Activated CD4-positive, alpha-beta T cell treated with anti-CD3 and anti-CD28 coated beads, Interleukin-2, amount 10 ng/mL, durations not matched to agents 24 days and 14 days (primary cell): ENCODE results near the gene AGPAT3. TPM values are rescaled to one million over a fixed set of nuclear protein-coding genes. Genes with fewer than 3 reads are reported as not detected.

Experiments used
- DNase-seq: peaks from one replicate; pipeline ENCODE4 v3.0.0; 2022
- H3K27ac Mint-ChIP-seq: one replicate; pipeline ENCODE4 v1.8.0; 2022; ENCODE audit warnings: mild to moderate bottlenecking, mixed read lengths
- H3K27me3 Mint-ChIP-seq: one replicate; pipeline ENCODE4 v1.8.0; 2022; ENCODE audit warnings: mixed read lengths
- H3K36me3 Mint-ChIP-seq: one replicate; pipeline ENCODE4 v1.8.0; 2022; ENCODE audit warnings: low read depth, mild to moderate bottlenecking, mixed read lengths
- H3K4me1 Mint-ChIP-seq: one replicate; pipeline ENCODE4 v1.8.0; 2021; ENCODE audit warnings: mixed read lengths
- H3K4me3 Mint-ChIP-seq: one replicate; pipeline ENCODE4 v1.8.0; 2022; ENCODE audit warnings: mild to moderate bottlenecking, moderate library complexity, mixed read lengths
- H3K9me3 Mint-ChIP-seq: one replicate; pipeline ENCODE4 v1.8.0; 2021; ENCODE audit warnings: mixed read lengths
- intact Hi-C: fragments of 100-400 bp; cut with micrococcal nuclease; formaldehyde crosslinking; loops from one replicate; pipeline ENCODE4 v1.15.1; 2023
- total RNA-seq: library from RNA; stranded (reverse); gene quantifications from 2 replicates; pipeline ENCODE4 v1.2.3, GENCODE V29; 2022

The AGPAT3 gene
- total RNA-seq, 1 donor from 2014 or later = 127 TPM

DNA sequence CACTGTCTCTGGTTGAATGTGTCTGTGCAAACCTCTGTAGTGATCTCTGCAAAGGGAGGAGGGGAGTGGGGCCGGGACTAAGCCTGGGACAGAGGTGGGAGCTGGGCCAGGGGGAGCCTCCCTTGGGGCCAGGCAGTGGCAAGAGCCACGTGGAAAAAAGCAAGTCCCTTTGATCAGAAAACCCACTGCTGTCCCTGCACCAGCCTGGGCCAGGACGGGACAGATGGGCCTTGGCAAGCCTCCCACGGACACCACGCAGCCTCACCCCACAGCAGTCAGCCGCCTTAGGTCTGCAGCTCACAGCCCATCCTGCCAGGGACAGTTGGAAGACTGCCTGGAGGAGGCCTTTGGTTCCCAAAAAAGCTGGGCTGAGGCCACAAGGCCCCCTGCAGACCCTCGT is 135.3 kb downstream of the AGPAT3 start:
- no peaks in the 10 kb centered on the region for H3K9me3 Mint-ChIP-seq
- no peak for DNase-seq

DNA sequence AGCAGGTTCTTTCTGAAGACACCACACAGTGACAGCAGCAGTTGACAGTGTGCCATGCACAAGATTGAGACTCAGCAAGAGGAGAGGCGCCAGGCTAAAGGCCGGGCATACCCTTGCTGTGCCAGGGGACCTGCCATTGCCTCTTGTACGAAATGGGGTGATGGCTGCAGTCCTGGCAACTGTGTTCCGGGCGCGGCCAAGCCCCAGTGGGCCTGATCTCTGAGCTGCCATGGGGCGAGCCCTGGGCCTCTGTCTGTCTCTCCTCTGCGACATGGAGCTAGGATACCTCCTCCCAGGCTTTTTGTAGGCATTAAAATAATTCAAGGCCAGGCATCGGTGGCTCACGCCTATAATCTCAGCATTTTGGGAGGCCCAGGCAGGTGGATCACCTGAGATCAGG is 137.5 kb downstream of the AGPAT3 start:
- Mint-ChIP-seq H3K27ac (no peak overlapping the region), H3K27me3 (peaks cover 9% of the 10 kb centered on the region), H3K9me3 (no peaks in the 10 kb centered on the region), H3K4me3 (no peak overlapping the region), H3K4me1 (no peaks in the 10 kb centered on the region), H3K36me3 (no peaks in the 10 kb centered on the region)
- DNase-seq = no peak
- intact Hi-C loops = no loop called here

More for the DNA sequence above, 135.3 kb downstream of the AGPAT3 start:
- intact Hi-C loops = no loop called here
- Mint-ChIP-seq H3K27ac (no peak overlapping the region), H3K27me3 (peaks cover 12% of the 10 kb centered on the region), H3K4me1 (no peaks in the 10 kb centered on the region), H3K36me3 (no peaks in the 10 kb centered on the region), H3K4me3 (no peak overlapping the region)

DNA sequence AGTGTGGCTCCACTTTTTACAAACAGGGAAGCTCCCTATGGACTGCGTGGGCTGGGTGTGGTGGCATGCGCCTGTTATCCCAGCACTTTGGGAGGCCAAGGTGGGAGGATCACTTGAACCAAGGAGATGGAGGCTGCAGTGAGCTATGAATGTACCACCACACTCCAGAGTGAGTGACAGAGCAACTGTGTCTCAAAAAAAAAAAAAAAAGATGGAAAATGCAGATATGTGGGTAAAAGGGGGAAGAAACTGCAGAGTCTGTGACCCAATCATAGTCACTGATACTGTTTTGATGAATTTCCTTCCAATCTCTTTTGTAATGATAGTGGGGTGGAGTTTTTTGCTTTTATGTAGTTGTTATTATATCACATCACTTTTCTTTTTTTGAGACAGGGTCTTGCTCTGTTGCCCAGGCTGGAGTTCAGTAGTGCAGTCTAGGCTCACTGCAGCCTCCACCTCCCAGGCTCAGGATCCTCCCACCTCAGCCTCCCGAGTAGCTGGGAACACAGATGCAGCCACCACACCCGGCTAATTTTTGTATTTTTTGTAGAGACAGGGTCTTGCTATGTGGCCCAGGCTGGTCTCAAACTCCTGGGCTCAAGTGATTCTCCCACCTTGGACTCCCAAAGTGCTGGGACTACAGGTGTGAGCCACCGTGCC is 138.4 kb downstream of the AGPAT3 start:
- H3K27me3 Mint-ChIP-seq = peaks cover 6% of the 10 kb centered on the region
- no peak for DNase-seq
- intact Hi-C loops = no loop called here

DNA sequence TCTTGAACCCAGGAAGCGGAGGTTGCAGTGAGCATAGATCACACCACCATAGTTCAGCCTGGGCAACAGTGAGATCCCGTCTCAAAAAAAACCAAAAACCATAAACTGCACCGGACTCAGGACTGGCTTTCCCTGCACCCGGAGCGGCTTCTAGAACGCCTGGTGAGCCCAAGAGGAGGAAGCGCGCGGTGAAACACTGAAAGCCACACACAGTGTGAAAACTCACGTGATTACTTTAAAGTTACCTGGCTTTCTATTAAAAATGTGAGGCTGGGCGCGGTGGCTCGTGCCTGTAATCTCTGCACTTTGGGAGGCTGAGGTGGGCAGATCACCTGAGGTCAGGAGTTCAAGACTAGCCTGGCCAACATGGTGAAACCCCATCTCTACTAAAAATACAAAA is 140.0 kb downstream of the AGPAT3 start:
- Mint-ChIP-seq H3K36me3 (no peaks in the 10 kb centered on the region), H3K4me1 (peaks cover 3% of the 10 kb centered on the region), H3K27me3 (peaks cover 3% of the 10 kb centered on the region), H3K27ac (no peak overlapping the region), H3K9me3 (no peaks in the 10 kb centered on the region), H3K4me3 (no peak overlapping the region)
- no peak for DNase-seq
- intact Hi-C loops = no loop called here

More for the DNA sequence above, 138.4 kb downstream of the AGPAT3 start:
- no peaks in the 10 kb centered on the region for H3K4me1 Mint-ChIP-seq
- H3K9me3 Mint-ChIP-seq = no peaks in the 10 kb centered on the region
- H3K27ac Mint-ChIP-seq = no peak overlapping the region
- H3K4me3 Mint-ChIP-seq = no peak overlapping the region
- no peaks in the 10 kb centered on the region for H3K36me3 Mint-ChIP-seq

DNA sequence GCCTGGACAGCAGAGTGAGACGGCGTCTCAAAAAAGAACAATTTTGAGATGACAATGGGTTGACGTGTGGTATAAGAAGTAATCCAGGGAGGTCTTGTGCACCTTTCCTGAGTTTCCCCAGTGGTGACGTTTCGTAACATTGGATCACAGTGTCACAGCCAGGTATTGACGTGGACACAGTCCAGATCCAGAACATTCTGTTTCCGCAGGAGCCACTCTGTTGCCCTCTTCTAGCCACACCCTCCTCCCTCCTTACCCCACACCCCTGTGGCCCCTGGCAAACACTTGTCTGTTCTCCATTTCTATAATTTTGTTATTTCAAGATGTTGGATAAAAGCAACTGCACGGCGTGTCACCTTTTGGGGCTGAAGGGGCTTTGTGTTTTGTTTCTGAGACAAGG is 140.6 kb downstream of the AGPAT3 start:
- Mint-ChIP-seq H3K27me3 (peaks cover 3% of the 10 kb centered on the region), H3K9me3 (no peaks in the 10 kb centered on the region), H3K4me3 (no peak overlapping the region), H3K36me3 (no peaks in the 10 kb centered on the region), H3K4me1 (peaks cover 8% of the 10 kb centered on the region), H3K27ac (no peak overlapping the region)
- DNase-seq = no peak
- intact Hi-C loops = no loop called here

DNA sequence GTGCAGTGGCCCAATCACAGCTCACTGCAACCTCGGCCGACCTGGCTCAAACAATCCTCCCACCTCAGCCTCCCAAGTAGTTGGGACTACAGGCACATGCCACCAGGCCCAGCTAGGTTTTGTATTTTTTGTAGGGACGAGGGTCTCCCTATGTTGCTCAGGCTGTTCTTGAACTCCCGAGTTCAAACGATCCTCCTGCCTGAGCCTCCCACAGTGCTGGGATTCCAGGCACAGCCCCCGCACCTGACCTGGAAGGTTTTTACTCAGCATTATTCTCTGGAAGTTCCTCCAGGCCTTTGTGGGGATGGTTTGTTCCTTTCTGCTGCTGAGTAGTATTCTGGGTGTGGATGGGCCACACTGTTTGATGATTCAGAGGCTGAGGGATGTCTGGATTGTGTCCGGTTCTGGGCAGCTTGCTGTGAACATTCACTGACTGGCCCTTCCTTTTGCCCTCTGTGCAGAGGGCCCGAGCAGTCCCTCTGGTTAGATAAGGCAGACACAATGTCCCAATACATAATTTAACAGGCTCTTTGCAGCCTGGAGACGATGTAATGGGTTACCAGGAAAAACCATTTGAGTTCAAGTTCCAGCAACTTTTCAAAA is 141.1 kb downstream of the AGPAT3 start:
- Mint-ChIP-seq H3K27ac (no peak overlapping the region), H3K36me3 (no peaks in the 10 kb centered on the region), H3K4me1 (peaks cover 11% of the 10 kb centered on the region), H3K9me3 (no peaks in the 10 kb centered on the region), H3K27me3 (peaks cover 3% of the 10 kb centered on the region), H3K4me3 (no peak overlapping the region)
- intact Hi-C loops = no loop called here
- DNase-seq = no peak

DNA sequence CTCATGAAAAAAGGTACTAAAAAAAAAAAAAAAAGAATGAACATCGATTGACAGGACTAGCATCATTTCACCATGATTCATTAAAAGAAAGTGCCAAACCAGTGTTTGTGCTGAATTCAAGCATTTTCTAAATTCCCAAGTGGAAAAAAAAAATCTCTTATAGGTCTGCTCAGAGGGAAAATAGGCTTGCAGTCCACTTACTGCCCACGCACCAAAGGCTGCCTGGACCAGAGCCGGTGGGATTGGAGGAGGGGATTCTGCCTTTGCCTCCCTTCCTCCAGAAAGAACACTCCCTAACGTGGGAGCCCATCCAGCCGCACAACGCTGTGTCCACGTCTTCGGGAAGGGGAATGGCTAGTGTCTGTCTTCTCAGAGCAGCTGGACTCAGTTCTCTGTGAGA is 141.6 kb downstream of the AGPAT3 start:
- Mint-ChIP-seq H3K4me3 (no peak overlapping the region), H3K36me3 (no peaks in the 10 kb centered on the region), H3K27ac (no peak overlapping the region)

DNA sequence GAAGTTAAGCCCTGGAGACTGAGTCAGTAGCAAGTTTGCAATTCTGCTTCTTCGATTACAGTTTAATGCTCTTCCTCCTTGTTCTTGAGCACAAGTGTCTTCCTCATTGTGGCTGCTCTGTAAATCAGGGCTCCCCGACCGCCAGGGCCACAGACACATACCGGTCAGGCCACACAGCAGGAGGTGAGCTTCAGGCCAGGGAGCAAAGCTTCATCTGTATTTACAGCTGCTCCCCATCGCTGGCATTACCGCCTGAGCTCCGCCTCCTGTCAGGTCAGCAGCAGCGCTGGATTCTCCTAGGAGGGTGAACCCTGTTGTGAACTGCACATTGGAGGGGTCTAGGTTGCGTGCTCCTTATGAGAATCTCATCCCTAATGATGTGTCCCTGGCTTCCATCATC is 145.4 kb downstream of the AGPAT3 start:
- H3K27me3 Mint-ChIP-seq = peaks cover 3% of the 10 kb centered on the region
- peaks cover 34% of the 10 kb centered on the region for H3K4me1 Mint-ChIP-seq
- no peak for DNase-seq
- H3K4me3 Mint-ChIP-seq = no peak overlapping the region
- intact Hi-C loops = loop anchor here (5.0 kb wide), 2 partner anchors 287 to 1118 kb away; partner anchors contain the start of gene NDUFV3
- H3K36me3 Mint-ChIP-seq = peaks cover 13% of the 10 kb centered on the region
- no peak overlapping the region for H3K27ac Mint-ChIP-seq
- H3K9me3 Mint-ChIP-seq = no peaks in the 10 kb centered on the region

More for the DNA sequence above, 141.6 kb downstream of the AGPAT3 start:
- Mint-ChIP-seq H3K27me3 (peaks cover 3% of the 10 kb centered on the region), H3K9me3 (no peaks in the 10 kb centered on the region), H3K4me1 (peaks cover 13% of the 10 kb centered on the region)
- DNase-seq = no peak
- intact Hi-C loops = no loop called here

DNA sequence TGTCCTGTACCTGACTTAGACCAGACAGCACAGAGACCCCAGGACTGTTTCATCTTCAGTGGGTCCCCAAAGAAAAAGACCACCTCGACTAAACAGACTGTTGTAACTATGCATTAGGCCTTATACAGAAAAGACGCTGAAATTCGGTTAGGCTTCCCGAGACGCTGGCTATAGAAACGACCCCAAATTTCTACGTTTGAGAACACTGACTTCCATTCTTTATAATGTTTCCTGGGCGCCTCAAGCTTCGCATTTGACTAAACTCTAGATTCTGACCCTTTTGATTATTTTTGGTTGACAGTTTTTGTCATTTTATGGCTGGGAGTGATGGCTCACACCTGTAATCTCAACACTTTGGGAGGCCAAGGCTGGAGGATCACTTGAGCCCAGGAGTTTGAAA is 146.1 kb downstream of the AGPAT3 start:
- Mint-ChIP-seq H3K4me3 (peak overlapping the region; percentile 89), H3K27me3 (peaks cover 3% of the 10 kb centered on the region), H3K36me3 (peaks cover 16% of the 10 kb centered on the region), H3K9me3 (no peaks in the 10 kb centered on the region), H3K4me1 (peaks cover 38% of the 10 kb centered on the region), H3K27ac (peak overlapping the region; percentile 89)
- intact Hi-C loops = loop anchor here (5.0 kb wide), 2 partner anchors 286 to 1119 kb away; partner anchors contain the start of gene NDUFV3
- DNase-seq = no peak

DNA sequence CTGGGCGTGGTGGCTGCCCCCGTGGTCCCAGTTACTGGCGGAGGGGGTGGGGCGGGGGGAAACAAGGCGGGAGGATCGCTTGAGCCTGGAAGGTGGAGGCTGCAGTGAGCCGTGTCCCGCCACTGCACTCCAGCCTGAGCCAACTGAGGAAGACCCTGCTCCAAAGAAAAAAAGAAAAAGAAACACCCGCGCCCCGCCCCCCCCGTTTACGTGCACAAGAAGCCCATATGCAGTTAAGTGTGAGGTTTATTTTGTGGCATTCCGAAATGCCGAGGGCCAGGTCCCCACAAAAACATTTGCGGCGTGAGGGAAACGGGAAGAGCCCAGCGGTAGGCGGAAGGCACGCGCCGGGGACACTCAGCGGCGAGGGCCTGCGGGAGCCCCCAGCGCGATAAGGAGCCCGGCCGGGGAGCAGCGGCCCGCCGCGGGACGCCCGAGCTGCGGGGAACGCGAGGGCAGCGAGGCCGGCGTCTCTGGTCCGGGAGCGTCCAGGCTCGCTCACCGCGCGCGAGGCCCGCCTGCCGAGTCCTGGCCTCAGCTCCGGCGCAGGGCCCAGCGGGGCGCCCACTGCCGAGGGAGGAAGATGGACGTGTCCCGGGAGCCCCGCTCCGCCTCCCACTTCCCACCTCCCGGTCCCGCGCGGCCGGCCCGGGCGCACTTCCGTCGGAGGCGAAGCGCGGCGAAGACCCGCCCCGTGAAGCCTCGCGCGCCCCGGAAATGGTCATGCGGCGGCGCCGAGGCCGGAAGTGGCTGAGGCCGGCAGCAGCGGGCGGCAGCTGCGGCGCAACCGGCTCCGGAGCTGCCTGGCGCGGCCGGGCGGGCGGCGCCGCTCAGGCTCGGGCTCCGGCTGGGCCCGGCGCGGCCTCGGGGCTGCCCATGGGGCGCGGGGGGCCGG is 146.8 kb downstream of the AGPAT3 start, which contains the start of gene TRAPPC10:
Gene TRAPPC10, plus strand, starts transcription at position 731 of the 895 bp plus-strand sequence. CDS start 185 bp downstream, outside the sequence.
- peak; percentile 97 for DNase-seq

DNA sequence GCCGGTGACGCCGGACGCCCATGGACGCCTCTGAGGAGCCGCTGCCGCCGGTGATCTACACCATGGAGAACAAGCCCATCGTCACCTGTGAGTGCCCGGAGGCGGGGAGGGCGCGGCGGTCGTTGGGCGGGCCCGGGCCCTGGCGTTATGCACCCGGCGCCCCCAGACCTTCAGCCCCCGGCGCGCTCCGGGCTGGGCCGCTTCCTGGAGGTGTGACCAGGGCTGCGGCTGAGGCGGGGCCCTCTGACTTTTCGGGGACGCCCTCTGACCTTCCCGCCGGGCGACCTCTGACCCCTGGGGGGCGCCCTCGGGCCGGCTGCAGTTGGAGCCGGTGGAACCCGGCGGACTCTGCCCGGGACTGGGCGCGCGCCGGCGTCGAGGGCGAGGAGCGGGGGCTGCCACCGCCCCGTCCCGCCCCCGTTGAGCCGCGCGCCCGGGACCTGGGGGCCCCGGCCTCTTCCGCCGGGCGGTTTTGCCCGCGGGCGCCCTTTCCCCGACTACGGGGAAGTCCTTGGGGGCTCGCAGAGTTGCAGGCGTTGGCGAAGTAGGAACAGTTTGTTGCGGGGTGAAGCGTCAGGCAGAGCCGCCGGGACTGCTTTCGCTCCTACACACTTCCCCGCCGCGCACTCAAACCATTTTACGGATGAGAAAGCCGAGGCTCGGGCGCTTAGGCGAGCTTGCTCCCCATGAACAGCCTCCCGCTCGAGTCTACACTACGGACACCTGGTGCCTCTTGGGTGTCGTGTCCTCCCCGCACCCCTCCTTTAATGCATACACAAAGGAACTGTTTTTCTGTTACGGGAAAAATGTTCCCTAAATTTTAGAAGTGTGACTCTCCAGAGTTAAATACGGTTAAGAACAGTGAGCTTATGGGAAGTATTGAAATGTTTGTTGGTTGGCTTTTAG is 147.7 kb downstream of the AGPAT3 start:
- peaks cover 18% of the 10 kb centered on the region for H3K36me3 Mint-ChIP-seq
- DNase-seq = peak; percentile 95
- no peaks in the 10 kb centered on the region for H3K9me3 Mint-ChIP-seq
- peak overlapping the region; percentile 93 for H3K27ac Mint-ChIP-seq
- intact Hi-C loops = loop anchor here (1.0 to 5.0 kb wide), 7 partner anchors 12 to 1120 kb away; partner anchors contain the start of genes NDUFV3 and RRP1
- no peaks in the 10 kb centered on the region for H3K27me3 Mint-ChIP-seq
- peak overlapping the region; percentile 94 for H3K4me3 Mint-ChIP-seq
- H3K4me1 Mint-ChIP-seq = peaks cover 49% of the 10 kb centered on the region

More for the DNA sequence above, 146.8 kb downstream of the AGPAT3 start, which contains the start of gene TRAPPC10:
- Mint-ChIP-seq H3K4me1 (peaks cover 42% of the 10 kb centered on the region), H3K36me3 (peaks cover 16% of the 10 kb centered on the region), H3K27ac (peak within 1 kb of the TSS; percentile 93), H3K4me3 (peak within 1 kb of the TSS; percentile 94), H3K9me3 (no peaks in the 10 kb centered on the region), H3K27me3 (peaks cover 3% of the 10 kb centered on the region)
- intact Hi-C loops = loop anchor here (1.0 to 5.0 kb wide), 5 partner anchors 47 to 1120 kb away; partner anchors contain the start of genes NDUFV3 and RRP1

DNA sequence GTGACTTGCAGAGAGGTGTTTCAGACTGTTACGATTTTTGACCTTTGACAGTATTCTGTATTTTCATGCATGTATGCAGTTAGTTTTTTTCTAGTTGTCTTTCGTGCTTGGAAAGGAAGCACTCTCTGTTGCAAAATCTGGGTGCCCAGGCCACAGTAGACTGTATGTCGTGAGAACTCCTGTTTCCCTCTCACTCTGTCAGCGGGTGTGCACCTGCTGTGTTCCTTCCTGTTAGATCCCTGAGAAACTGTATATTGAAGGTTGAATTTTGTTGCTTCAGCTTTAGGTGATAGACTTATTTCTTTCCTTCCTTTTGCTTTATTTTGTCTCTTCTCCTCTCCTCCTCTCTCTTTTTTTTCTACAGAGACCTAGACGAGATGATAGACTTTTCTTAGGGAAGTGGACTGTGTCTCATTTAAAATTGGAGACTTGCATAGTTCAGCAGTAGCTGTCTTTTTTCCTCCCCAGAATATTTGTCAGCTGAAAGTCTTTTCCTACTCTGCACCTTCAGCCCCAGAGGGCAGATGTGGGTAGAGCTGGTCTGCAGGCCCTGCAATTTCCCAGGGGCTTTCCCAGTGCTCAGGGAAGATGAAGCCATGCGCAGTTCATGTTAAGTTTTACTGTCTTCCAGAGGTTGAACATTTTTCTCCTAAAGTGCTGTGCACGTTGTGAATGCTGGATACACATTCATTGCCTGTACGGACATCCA is 148.5 kb downstream of the AGPAT3 start:
- intact Hi-C loops = loop anchor here (1.0 to 5.0 kb wide), 6 partner anchors 11 to 1121 kb away; partner anchors contain the start of gene NDUFV3
- Mint-ChIP-seq H3K27me3 (no peaks in the 10 kb centered on the region), H3K9me3 (no peaks in the 10 kb centered on the region), H3K4me1 (peaks cover 53% of the 10 kb centered on the region), H3K27ac (peak overlapping the region; percentile 93), H3K4me3 (peak overlapping the region; percentile 94), H3K36me3 (peaks cover 20% of the 10 kb centered on the region)
- DNase-seq = peak; percentile 78
